ENCODE results near the gene SLC6A9.

Gene SLC6A9

DNA sequence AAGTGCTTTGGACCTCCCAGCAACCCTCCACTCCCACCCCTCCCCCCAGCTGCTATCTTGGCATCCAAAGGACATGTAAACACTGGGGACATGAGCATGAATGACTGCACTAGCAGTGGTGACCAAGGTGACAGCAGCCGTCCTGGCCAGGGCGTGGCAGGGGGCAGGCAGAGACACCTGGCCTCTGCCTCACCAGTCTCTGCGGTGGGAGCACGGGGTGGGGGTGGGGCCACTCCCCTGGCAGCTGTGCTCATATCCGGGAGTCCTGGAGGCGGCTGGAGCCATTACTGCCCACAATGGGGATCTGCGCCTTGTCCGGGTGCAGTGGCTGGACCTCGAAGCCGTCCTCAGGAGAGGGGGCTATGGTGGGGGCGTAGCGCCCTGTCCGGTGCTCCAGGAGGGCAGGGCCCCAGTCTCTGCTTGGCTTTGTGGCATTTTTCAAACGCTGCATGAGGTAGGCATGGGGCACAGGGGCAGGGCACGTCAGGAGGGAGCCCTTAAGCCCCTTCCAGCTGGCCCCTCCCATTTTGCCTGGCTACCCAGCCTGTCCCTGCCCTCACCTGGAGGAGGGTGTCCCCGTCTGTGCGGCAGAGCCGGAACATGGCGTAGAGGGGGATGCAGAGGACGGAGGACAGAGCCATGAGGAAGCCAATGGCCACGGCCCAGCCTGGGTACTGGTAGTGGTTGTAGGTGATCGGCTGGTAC, 33.8 kb downstream of the SLC6A9 start:
- no peak for DNase-seq
- Histone ChIP-seq H3K27ac (no peak overlapping the region), H3K36me3 (no peaks in the 10 kb centered on the region), H3K4me3 (ENCODE audit: low read depth, low read length) (no peak overlapping the region), H3K9me3 (ENCODE audit: severe bottlenecking) (no peaks in the 10 kb centered on the region), H3K27me3 (ENCODE audit: insufficient read depth, low read depth, severe bottlenecking) (no peaks in the 10 kb centered on the region)
- TF ChIP-seq CTCF (IDR thresholded peaks at IDR 0.05; ENCODE audit: low read depth, low read length), result no peak

DNA sequence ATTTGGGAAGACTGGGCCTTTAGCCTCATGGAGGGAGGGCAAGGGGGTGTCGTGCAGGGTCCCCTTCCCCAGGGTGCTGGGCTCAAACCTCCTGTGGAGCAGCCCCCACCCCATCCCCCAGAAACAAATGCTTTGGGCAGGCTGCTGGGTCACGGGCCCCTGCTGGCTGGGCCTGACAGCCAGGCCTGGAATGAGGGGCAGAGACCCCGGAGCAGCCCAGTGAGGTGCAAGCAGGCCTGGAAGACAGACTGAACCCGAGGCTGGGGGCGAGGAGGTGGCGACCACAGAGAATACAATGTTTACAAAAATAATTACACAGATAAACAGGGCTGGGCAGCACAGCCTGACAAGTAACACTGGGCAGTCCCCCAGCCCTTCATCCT, 34.5 kb downstream of the SLC6A9 start:
- DNase-seq, result no peak
- no peak for TF ChIP-seq CTCF (IDR thresholded peaks at IDR 0.05; ENCODE audit: low read depth, low read length)
- H3K27me3 ChIP-seq (ENCODE audit: insufficient read depth, low read depth, severe bottlenecking), result no peaks in the 10 kb centered on the region
- H3K27ac ChIP-seq, result no peak overlapping the region
- H3K9me3 ChIP-seq (ENCODE audit: severe bottlenecking), result no peaks in the 10 kb centered on the region
- no peaks in the 10 kb centered on the region for H3K36me3 ChIP-seq
- no peak overlapping the region for H3K4me3 ChIP-seq (ENCODE audit: low read depth, low read length)

GRCh38 chr1:43995984-43996732, 35.1 kb downstream of the SLC6A9 start:
- H3K27ac ChIP-seq, result no peak overlapping the region
- no peak overlapping the region for H3K4me3 ChIP-seq (ENCODE audit: low read depth, low read length)
- no peak for TF ChIP-seq CTCF (IDR thresholded peaks at IDR 0.05; ENCODE audit: low read depth, low read length)
- H3K27me3 ChIP-seq (ENCODE audit: insufficient read depth, low read depth, severe bottlenecking), result no peaks in the 10 kb centered on the region
- no peak for DNase-seq
- no peaks in the 10 kb centered on the region for H3K36me3 ChIP-seq
- H3K9me3 ChIP-seq (ENCODE audit: severe bottlenecking), result no peaks in the 10 kb centered on the region

- no peak overlapping the region; the same call in 1 of the 2 replicates for H3K27ac ChIP-seq
- H3K9me3 ChIP-seq (ENCODE audit: severe bottlenecking), result no peaks in the 10 kb centered on the region
- H3K36me3 ChIP-seq, result 0 out of 2 replicates have a peak, but pooled peaks cover under 1% of the 10 kb centered on the region
- TF ChIP-seq CTCF (IDR thresholded peaks at IDR 0.05; ENCODE audit: low read depth, low read length), result peak; percentile 94
- DNase-seq, result peak; percentile 86
- no peak overlapping the region for H3K4me3 ChIP-seq (ENCODE audit: low read depth, low read length)
- H3K27me3 ChIP-seq (ENCODE audit: insufficient read depth, low read depth, severe bottlenecking), result no peaks in the 10 kb centered on the region
Observed at GRCh38 chr1:43994794-43995790, 36.2 kb downstream of the SLC6A9 start.

GRCh38 chr1:43994071-43994470, 37.2 kb downstream of the SLC6A9 start:
- Histone ChIP-seq H3K9me3 (ENCODE audit: severe bottlenecking) (no peaks in the 10 kb centered on the region), H3K27me3 (ENCODE audit: insufficient read depth, low read depth, severe bottlenecking) (no peaks in the 10 kb centered on the region), H3K27ac (no peak overlapping the region), H3K4me3 (ENCODE audit: low read depth, low read length) (no peak overlapping the region), H3K36me3 (0 out of 2 replicates have a peak, but pooled peaks cover 2% of the 10 kb centered on the region)
- no peak for TF ChIP-seq CTCF (IDR thresholded peaks at IDR 0.05; ENCODE audit: low read depth, low read length)
- DNase-seq, result no peak
